ENCODE data around the gene ST3GAL6.

ST3GAL6 gene

DNA sequence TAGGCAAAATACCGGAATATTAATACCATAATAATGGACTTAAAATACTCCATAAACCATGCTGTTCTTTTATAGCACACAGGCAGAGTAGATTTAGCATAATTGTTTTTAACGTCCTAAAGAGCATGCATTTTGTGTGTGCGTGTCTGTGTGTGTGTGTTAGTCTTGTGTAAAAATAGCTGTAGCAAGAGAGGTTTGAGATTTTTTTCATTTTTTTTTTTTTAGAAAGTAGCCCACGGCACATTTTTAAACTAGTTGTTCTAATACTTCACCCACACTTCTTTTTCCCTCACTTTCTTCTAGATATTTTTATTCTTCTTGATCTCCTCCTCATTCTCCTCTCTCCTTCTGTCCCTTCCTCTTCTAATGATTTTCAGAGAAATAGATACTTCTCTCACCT, 7.5 kb upstream of the ST3GAL6 start:
- H3K27ac ChIP-seq = no peak overlapping the region
- H3K27me3 ChIP-seq (ENCODE audit: insufficient read depth, low read depth) = no peaks in the 10 kb centered on the region
- no peak overlapping the region for H3K9ac ChIP-seq
- TF ChIP-seq, protein P1, sequence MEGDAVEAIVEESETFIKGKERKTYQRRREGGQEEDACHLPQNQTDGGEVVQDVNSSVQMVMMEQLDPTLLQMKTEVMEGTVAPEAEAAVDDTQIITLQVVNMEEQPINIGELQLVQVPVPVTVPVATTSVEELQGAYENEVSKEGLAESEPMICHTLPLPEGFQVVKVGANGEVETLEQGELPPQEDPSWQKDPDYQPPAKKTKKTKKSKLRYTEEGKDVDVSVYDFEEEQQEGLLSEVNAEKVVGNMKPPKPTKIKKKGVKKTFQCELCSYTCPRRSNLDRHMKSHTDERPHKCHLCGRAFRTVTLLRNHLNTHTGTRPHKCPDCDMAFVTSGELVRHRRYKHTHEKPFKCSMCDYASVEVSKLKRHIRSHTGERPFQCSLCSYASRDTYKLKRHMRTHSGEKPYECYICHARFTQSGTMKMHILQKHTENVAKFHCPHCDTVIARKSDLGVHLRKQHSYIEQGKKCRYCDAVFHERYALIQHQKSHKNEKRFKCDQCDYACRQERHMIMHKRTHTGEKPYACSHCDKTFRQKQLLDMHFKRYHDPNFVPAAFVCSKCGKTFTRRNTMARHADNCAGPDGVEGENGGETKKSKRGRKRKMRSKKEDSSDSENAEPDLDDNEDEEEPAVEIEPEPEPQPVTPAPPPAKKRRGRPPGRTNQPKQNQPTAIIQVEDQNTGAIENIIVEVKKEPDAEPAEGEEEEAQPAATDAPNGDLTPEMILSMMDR (conservative IDR thresholded peaks at IDR 0.05; ENCODE audit: low read depth, low read length) = no peak
- H3K4me1 ChIP-seq (ENCODE audit: low read depth, poor library complexity, severe bottlenecking) = peaks cover 43% of the 10 kb centered on the region
- no peak overlapping the region for H3K4me3 ChIP-seq (IDR thresholded peaks at IDR 0.05; ENCODE audit: insufficient read depth, low read depth, low read length)
- H3K4me2 ChIP-seq = no peak overlapping the region
- H2AFZ ChIP-seq (ENCODE audit: low read depth) = no peak overlapping the region
- peaks cover 68% of the 10 kb centered on the region for H3K79me2 ChIP-seq (ENCODE audit: insufficient read depth, low read depth)
- peaks cover 3% of the 10 kb centered on the region for H3K36me3 ChIP-seq (ENCODE audit: insufficient read depth)
- H4K20me1 ChIP-seq (ENCODE audit: insufficient read depth) = 0 out of 2 replicates have a peak, but pooled peaks cover 4% of the 10 kb centered on the region

DNA sequence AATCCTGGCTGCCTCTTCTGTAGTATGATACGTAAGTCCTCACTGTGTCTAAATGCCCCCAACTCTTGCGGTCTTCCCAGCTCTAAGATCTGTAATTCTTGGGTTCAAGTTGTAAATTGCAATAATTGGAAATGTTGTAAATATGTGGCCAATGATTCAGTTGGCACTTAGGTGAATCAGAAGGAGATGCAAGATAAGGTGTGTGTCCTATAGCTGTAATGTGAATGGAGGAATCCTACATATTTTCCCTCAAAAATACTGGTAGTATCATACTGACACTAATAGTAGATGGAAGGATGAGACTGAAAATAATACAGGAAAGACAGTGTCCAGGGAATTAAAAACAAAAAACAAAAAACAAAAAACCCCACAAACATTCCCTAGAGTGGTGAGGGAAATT, 3.5 kb upstream of the ST3GAL6 start:
- Histone ChIP-seq H2AFZ (ENCODE audit: low read depth) (no peak overlapping the region), H3K4me3 (IDR thresholded peaks at IDR 0.05; ENCODE audit: insufficient read depth, low read depth, low read length) (no peak overlapping the region), H3K79me2 (ENCODE audit: insufficient read depth, low read depth) (peaks cover 53% of the 10 kb centered on the region), H3K9ac (no peak overlapping the region), H3K36me3 (ENCODE audit: insufficient read depth) (peaks cover 3% of the 10 kb centered on the region), H4K20me1 (ENCODE audit: insufficient read depth) (no peaks in the 10 kb centered on the region), H3K4me1 (ENCODE audit: low read depth, poor library complexity, severe bottlenecking) (peaks cover 70% of the 10 kb centered on the region), H3K4me2 (0 out of 2 replicates have a peak overlapping the region, but pooled peaks have one; percentile 95), H3K27ac (no peak overlapping the region; the same call in 1 of the 2 replicates), H3K27me3 (ENCODE audit: insufficient read depth, low read depth) (no peaks in the 10 kb centered on the region)
- TF ChIP-seq, protein P1 (conservative IDR thresholded peaks at IDR 0.05; ENCODE audit: low read depth, low read length) = no peak

DNA sequence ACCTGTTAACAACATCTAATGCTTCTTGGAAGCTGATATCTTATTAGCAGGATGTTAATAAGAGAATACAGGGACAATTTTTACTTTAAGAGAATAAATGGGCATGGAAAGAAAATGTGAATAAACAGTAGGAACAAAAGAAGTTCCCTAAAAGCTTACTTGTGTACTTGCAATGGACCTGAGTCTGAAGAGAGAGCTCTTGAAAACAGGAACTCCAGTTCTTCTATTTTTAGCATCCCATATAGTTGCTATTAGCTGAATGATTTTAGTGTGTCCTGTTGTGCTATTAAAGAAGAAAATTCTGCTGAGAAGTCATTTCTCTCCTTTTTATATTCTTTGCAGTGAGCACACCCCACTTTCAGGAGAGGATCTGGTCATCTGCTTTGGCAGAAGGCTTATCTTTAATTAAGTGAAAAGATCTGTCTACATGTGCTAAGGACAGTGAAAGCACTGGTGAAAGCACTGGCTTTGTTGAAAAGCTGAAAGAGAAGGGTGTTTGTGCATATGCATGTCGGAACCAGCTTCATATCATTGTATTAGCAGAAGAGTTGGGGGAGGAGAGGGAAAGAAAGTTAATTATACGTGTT, 1.4 kb upstream of the ST3GAL6 start:
- Histone ChIP-seq H2AFZ (ENCODE audit: low read depth) (no peak overlapping the region), H3K4me1 (ENCODE audit: low read depth, poor library complexity, severe bottlenecking) (peaks cover 91% of the 10 kb centered on the region), H3K79me2 (ENCODE audit: insufficient read depth, low read depth) (peaks cover 66% of the 10 kb centered on the region), H3K36me3 (ENCODE audit: insufficient read depth) (peaks cover 3% of the 10 kb centered on the region), H3K27ac (peak overlapping the region; percentile 40; the same call in 1 of the 2 replicates), H3K9ac (no peak overlapping the region), H4K20me1 (ENCODE audit: insufficient read depth) (no peaks in the 10 kb centered on the region), H3K4me3 (IDR thresholded peaks at IDR 0.05; ENCODE audit: insufficient read depth, low read depth, low read length) (no peak overlapping the region), H3K4me2 (peak overlapping the region; percentile 95), H3K27me3 (ENCODE audit: insufficient read depth, low read depth) (no peaks in the 10 kb centered on the region)
- TF ChIP-seq, protein P1 (conservative IDR thresholded peaks at IDR 0.05; ENCODE audit: low read depth, low read length) = no peak

DNA sequence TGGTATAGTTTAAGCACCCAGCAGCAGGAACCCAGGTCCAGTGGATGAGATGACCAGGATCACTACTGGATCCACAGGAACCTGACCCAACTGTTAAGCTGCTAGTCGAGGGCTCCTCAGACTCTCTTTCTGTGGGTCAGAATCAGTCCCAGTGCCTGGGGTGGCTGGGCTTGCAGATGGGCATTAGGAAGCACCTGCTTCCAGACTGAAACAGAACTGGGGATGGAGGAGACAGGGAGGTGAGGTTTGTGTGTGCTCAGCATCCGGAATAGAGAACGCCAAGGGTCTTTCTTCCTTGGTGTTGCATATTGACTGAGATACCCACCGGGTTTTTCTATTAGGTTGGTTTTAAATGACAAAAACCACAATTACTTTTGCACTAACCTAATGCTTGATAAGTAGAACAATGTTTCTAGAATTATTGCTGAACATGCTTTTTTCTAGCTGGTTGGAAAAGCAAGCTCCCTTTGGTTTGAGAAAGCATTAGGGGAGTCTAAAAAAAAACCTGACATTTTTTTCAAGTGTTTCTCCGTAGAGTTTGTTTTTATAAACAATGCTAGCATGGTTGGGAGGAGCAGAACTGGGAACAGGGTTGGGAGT, 779 bp downstream of the ST3GAL6 start:
- H3K79me2 ChIP-seq (ENCODE audit: insufficient read depth, low read depth) = peaks cover 67% of the 10 kb centered on the region
- peak overlapping the region; percentile 68 for H3K27ac ChIP-seq
- no peak overlapping the region for H2AFZ ChIP-seq (ENCODE audit: low read depth)
- no peak overlapping the region for H3K4me3 ChIP-seq (IDR thresholded peaks at IDR 0.05; ENCODE audit: insufficient read depth, low read depth, low read length)
- no peaks in the 10 kb centered on the region for H4K20me1 ChIP-seq (ENCODE audit: insufficient read depth)
- TF ChIP-seq, protein P1 (conservative IDR thresholded peaks at IDR 0.05; ENCODE audit: low read depth, low read length) = no peak
- H3K4me1 ChIP-seq (ENCODE audit: low read depth, poor library complexity, severe bottlenecking) = peaks cover 100% of the 10 kb centered on the region
- H3K36me3 ChIP-seq (ENCODE audit: insufficient read depth) = no peaks in the 10 kb centered on the region; the same call in 1 of the 2 replicates
- H3K4me2 ChIP-seq = peak overlapping the region; percentile 95
- H3K27me3 ChIP-seq (ENCODE audit: insufficient read depth, low read depth) = no peaks in the 10 kb centered on the region
- peak overlapping the region; percentile 9; the same call in 1 of the 2 replicates for H3K9ac ChIP-seq
